ENCODE measurements around the gene RNF151. TPM values are rescaled to one million over a fixed set of nuclear protein-coding genes. Genes with fewer than 3 reads are reported as not detected.

The RNF151 gene
- total and polyA plus RNA-seq, 10 of the 15 experiments (the other 5 are each of a cell fraction or from before 2014, with no cell fraction given): 0.17 to 0.56 TPM; not detected in 8

GRCh38 chr16:2016407-2016922, 49.8 kb downstream of the RNF151 start:
- ChIA-PET SMC1A (ENCODE audit: uncharacterized antibody, unreplicated experiment) (interaction anchor here (0.5 to 0.8 kb wide), 3 partner anchors 13 to 135 kb away, joined by 3 read pairs; no protein-coding TSS in a partner anchor), RAD21 (ENCODE audit: unreplicated experiment) (interaction anchor here (2.4 kb wide), 1 partner anchor 124 kb away, joined by 9 read pairs; no protein-coding TSS in a partner anchor), POLR2A (interaction anchor here (0.9 kb wide), 1 partner anchor 124 kb away, joined by 3 read pairs; no protein-coding TSS in a partner anchor), CTCF (interaction anchor here (1.2 to 1.8 kb wide), 4 partner anchors 8 to 235 kb away, joined by 3 to 21 read pairs (median 4); partner anchors contain the start of gene ECI1)
- no TSS peak for BruUV-seq (replicated peaks)
- Histone ChIP-seq H3K4me1 (ENCODE audit: control insufficient read depth, insufficient read depth, low read length) (no peaks in the 10 kb centered on the region), H3K79me2 (ENCODE audit: control insufficient read depth, insufficient read depth, low read length) (no peaks in the 10 kb centered on the region), H3K27ac (ENCODE audit: control insufficient read depth, insufficient read depth) (no peak overlapping the region), H3K9ac (ENCODE audit: control insufficient read depth, insufficient read depth, low read length) (no peak overlapping the region), H3K36me3 (ENCODE audit: control insufficient read depth in 2 of 2, insufficient read depth in 2 of 2, low read length in 1 of 2) (no peaks in the 10 kb centered on the region), H2AFZ (ENCODE audit: control insufficient read depth, low read depth, low read length) (no peak overlapping the region), H4K20me1 (ENCODE audit: control insufficient read depth, insufficient read depth) (no peaks in the 10 kb centered on the region), H3K27me3 (replicated peaks in 1 of 2; ENCODE audit: control insufficient read depth in 2 of 2, insufficient read depth in 2 of 2, low read length in 1 of 2) (peaks cover 3 to 8% of the 10 kb centered on the region in 2 experiments; a peak in 3 of 4 replicates), H3K4me2 (ENCODE audit: control insufficient read depth, insufficient read depth) (no peak overlapping the region), H3K9me3 (replicated peaks; ENCODE audit: control insufficient read depth, insufficient read depth, low read length) (no peaks in the 10 kb centered on the region), H3K4me3 (no peak overlapping the region)
- DNase-seq (ENCODE audit: low read depth, low spot score) (no peak), ATAC-seq (peak; percentile 56), FAIRE-seq (no peak)
- in situ Hi-C loops (cut with MboI): loop anchor here (10.0 kb wide), 1 partner anchor 478 kb away; no protein-coding TSS in a partner anchor
- intact Hi-C loops (cut with micrococcal nuclease; ENCODE audit: unreplicated experiment): no loop called here
- no peak for TF ChIP-seq HDGF (IDR thresholded peaks at IDR 0.05)
- TF ChIP-seq, protein P1, sequence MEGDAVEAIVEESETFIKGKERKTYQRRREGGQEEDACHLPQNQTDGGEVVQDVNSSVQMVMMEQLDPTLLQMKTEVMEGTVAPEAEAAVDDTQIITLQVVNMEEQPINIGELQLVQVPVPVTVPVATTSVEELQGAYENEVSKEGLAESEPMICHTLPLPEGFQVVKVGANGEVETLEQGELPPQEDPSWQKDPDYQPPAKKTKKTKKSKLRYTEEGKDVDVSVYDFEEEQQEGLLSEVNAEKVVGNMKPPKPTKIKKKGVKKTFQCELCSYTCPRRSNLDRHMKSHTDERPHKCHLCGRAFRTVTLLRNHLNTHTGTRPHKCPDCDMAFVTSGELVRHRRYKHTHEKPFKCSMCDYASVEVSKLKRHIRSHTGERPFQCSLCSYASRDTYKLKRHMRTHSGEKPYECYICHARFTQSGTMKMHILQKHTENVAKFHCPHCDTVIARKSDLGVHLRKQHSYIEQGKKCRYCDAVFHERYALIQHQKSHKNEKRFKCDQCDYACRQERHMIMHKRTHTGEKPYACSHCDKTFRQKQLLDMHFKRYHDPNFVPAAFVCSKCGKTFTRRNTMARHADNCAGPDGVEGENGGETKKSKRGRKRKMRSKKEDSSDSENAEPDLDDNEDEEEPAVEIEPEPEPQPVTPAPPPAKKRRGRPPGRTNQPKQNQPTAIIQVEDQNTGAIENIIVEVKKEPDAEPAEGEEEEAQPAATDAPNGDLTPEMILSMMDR (IDR thresholded peaks at IDR 0.05 in 2 of 3, conservative IDR thresholded peaks at IDR 0.05 in 1 of 3; ENCODE audit: control insufficient read depth in 2 of 3, extremely low read depth in 1 of 3, insufficient read depth in 1 of 3, low read depth in 3 of 3, low read length in 3 of 3): peak; percentile 17 to 54 (median 52)
- 14% methylated on average over 13 of the region's 13 CpGs for WGBS (ENCODE audit: insufficient coverage, insufficient replicate concordance, low lambda C conversion rate, missing lambda C conversion rate)

Small RNA genes within 50 kb of the gene (small RNA-seq; reads per million reads assigned to genes)
- 2.6 reads per million, percentile 71 among the genes with 10 or more reads in this experiment for gene AC005363.2
- not detected for gene RN7SL219P
- not detected for gene SNORA10
- gene SNORA64: not detected

Other genes with a start within 250 kb of the RNF151 start
Only the 7 nearest of the 30 such genes appear.
- gene RPL3L, start 12.2 kb upstream of the RNF151 start, total RNA-seq (2014; rRNA removed): not detected in 2 replicates
- not detected in 2 replicates for gene RPL3L, start 12.2 kb upstream of the RNF151 start, total RNA-seq (2014; rRNA removed; fragmentation: Illumina TruSeq; extraction: Trizol)
- gene RPL3L, start 12.2 kb upstream of the RNF151 start, total RNA-seq (2021): not detected in 2 replicates
- not detected in 2 replicates for gene RPL3L, start 12.2 kb upstream of the RNF151 start, polyA plus RNA-seq (2011; rRNA removed)
- gene RPL3L, start 12.2 kb upstream of the RNF151 start, polyA plus RNA-seq (2014; fragmentation: Illumina TruSeq; extraction: Trizol): not detected in 2 replicates
- gene RPL3L, start 12.2 kb upstream of the RNF151 start, polyA plus RNA-seq (2014; fragmentation: Nextera tagmentation; extraction: Ambion mirVana): under 1 TPM in 1 of 2 experiments, not detected in 1; 0.07 TPM
- not detected in 2 replicates for gene RPL3L, start 12.2 kb upstream of the RNF151 start, polyA plus RNA-seq (2014; rRNA removed)
- under 1 TPM; 0.10 to 0.12 TPM for gene RPL3L, start 12.2 kb upstream of the RNF151 start, polyA plus RNA-seq (2016; fragmentation: Nextera tagmentation; extraction: Ambion mirVana)
- 233 and 275 TPM in 2 replicates for gene NDUFB10, start 7.3 kb upstream of the RNF151 start, total RNA-seq (2014; rRNA removed)
- gene NDUFB10, start 7.3 kb upstream of the RNF151 start, total RNA-seq (2014; rRNA removed; fragmentation: Illumina TruSeq; extraction: Trizol): 104 and 109 TPM in 2 replicates
- 149 and 150 TPM in 2 replicates for gene NDUFB10, start 7.3 kb upstream of the RNF151 start, total RNA-seq (2021)
- 29.3 and 52.2 TPM in 2 replicates for gene NDUFB10, start 7.3 kb upstream of the RNF151 start, polyA plus RNA-seq (2011; rRNA removed)
- gene NDUFB10, start 7.3 kb upstream of the RNF151 start, polyA plus RNA-seq (2014; fragmentation: Illumina TruSeq; extraction: Trizol): 61.0 and 87.2 TPM in 2 replicates
- 100 to 1,000 TPM in 1 of 2 experiments, 10 to 100 TPM in 1; 67.5 to 102 TPM for gene NDUFB10, start 7.3 kb upstream of the RNF151 start, polyA plus RNA-seq (2014; fragmentation: Nextera tagmentation; extraction: Ambion mirVana)
- 279 and 285 TPM in 2 replicates for gene NDUFB10, start 7.3 kb upstream of the RNF151 start, polyA plus RNA-seq (2014; rRNA removed)
- 100 to 1,000 TPM; 306 to 319 TPM for gene NDUFB10, start 7.3 kb upstream of the RNF151 start, polyA plus RNA-seq (2016; fragmentation: Nextera tagmentation; extraction: Ambion mirVana)
- 5,589 and 7,037 TPM in 2 replicates for gene RPS2, start 2.0 kb upstream of the RNF151 start, total RNA-seq (2014; rRNA removed)
- 4,681 and 5,122 TPM in 2 replicates for gene RPS2, start 2.0 kb upstream of the RNF151 start, total RNA-seq (2014; rRNA removed; fragmentation: Illumina TruSeq; extraction: Trizol)
- gene RPS2, start 2.0 kb upstream of the RNF151 start, total RNA-seq (2021): 6,096 and 6,247 TPM in 2 replicates
- gene RPS2, start 2.0 kb upstream of the RNF151 start, polyA plus RNA-seq (2011; rRNA removed): 2,202 and 4,066 TPM in 2 replicates
- 864 and 3,557 TPM in 2 replicates for gene RPS2, start 2.0 kb upstream of the RNF151 start, polyA plus RNA-seq (2014; fragmentation: Illumina TruSeq; extraction: Trizol)
- gene RPS2, start 2.0 kb upstream of the RNF151 start, polyA plus RNA-seq (2014; fragmentation: Nextera tagmentation; extraction: Ambion mirVana): 1,000 to 10,000 TPM; 1,295 to 3,629 TPM
- 7,121 and 7,267 TPM in 2 replicates for gene RPS2, start 2.0 kb upstream of the RNF151 start, polyA plus RNA-seq (2014; rRNA removed)
- 1,000 to 10,000 TPM; 3,107 to 3,800 TPM for gene RPS2, start 2.0 kb upstream of the RNF151 start, polyA plus RNA-seq (2016; fragmentation: Nextera tagmentation; extraction: Ambion mirVana)
- 53.0 and 71.4 TPM in 2 replicates for gene TBL3, start 5.2 kb downstream of the RNF151 start, total RNA-seq (2014; rRNA removed)
- 8.2 and 9.6 TPM in 2 replicates for gene TBL3, start 5.2 kb downstream of the RNF151 start, total RNA-seq (2014; rRNA removed; fragmentation: Illumina TruSeq; extraction: Trizol)
- gene TBL3, start 5.2 kb downstream of the RNF151 start, total RNA-seq (2021): 64.8 and 66.8 TPM in 2 replicates
- gene TBL3, start 5.2 kb downstream of the RNF151 start, polyA plus RNA-seq (2011; rRNA removed): 4.6 and 20.9 TPM in 2 replicates
- 5.6 and 21.7 TPM in 2 replicates for gene TBL3, start 5.2 kb downstream of the RNF151 start, polyA plus RNA-seq (2014; fragmentation: Illumina TruSeq; extraction: Trizol)
- 1 to 10 TPM; 1.2 to 8.1 TPM for gene TBL3, start 5.2 kb downstream of the RNF151 start, polyA plus RNA-seq (2014; fragmentation: Nextera tagmentation; extraction: Ambion mirVana)
- 46.8 and 65.1 TPM in 2 replicates for gene TBL3, start 5.2 kb downstream of the RNF151 start, polyA plus RNA-seq (2014; rRNA removed)
- 100 to 1,000 TPM in 1 of 2 experiments, 10 to 100 TPM in 1; 89.6 to 101 TPM for gene TBL3, start 5.2 kb downstream of the RNF151 start, polyA plus RNA-seq (2016; fragmentation: Nextera tagmentation; extraction: Ambion mirVana)
- gene NOXO1, start 14.6 kb downstream of the RNF151 start, total RNA-seq (2014; rRNA removed): 0.33 and 0.34 TPM in 2 replicates
- gene NOXO1, start 14.6 kb downstream of the RNF151 start, total RNA-seq (2014; rRNA removed; fragmentation: Illumina TruSeq; extraction: Trizol): not detected in 2 replicates
- 0.26 and 0.40 TPM in 2 replicates for gene NOXO1, start 14.6 kb downstream of the RNF151 start, total RNA-seq (2021)
- 0.14 and 0.26 TPM in 2 replicates for gene NOXO1, start 14.6 kb downstream of the RNF151 start, polyA plus RNA-seq (2011; rRNA removed)
- 0.09 TPM in 1 of 2 replicates, not detected in the other for gene NOXO1, start 14.6 kb downstream of the RNF151 start, polyA plus RNA-seq (2014; fragmentation: Illumina TruSeq; extraction: Trizol)
- gene NOXO1, start 14.6 kb downstream of the RNF151 start, polyA plus RNA-seq (2014; fragmentation: Nextera tagmentation; extraction: Ambion mirVana): not detected
- 0.46 and 0.76 TPM in 2 replicates for gene NOXO1, start 14.6 kb downstream of the RNF151 start, polyA plus RNA-seq (2014; rRNA removed)
- under 1 TPM in 1 of 2 experiments, not detected in 1; 0.14 TPM for gene NOXO1, start 14.6 kb downstream of the RNF151 start, polyA plus RNA-seq (2016; fragmentation: Nextera tagmentation; extraction: Ambion mirVana)
- gene GFER, start 17.3 kb downstream of the RNF151 start, total RNA-seq (2014; rRNA removed): 36.6 and 38.2 TPM in 2 replicates
- gene GFER, start 17.3 kb downstream of the RNF151 start, total RNA-seq (2014; rRNA removed; fragmentation: Illumina TruSeq; extraction: Trizol): 19.8 and 20.7 TPM in 2 replicates
- gene GFER, start 17.3 kb downstream of the RNF151 start, total RNA-seq (2021): 46.2 and 46.7 TPM in 2 replicates
- gene GFER, start 17.3 kb downstream of the RNF151 start, polyA plus RNA-seq (2011; rRNA removed): 13.7 and 24.3 TPM in 2 replicates
- gene GFER, start 17.3 kb downstream of the RNF151 start, polyA plus RNA-seq (2014; fragmentation: Illumina TruSeq; extraction: Trizol): 4.8 and 19.7 TPM in 2 replicates
- gene GFER, start 17.3 kb downstream of the RNF151 start, polyA plus RNA-seq (2014; fragmentation: Nextera tagmentation; extraction: Ambion mirVana): 1 to 10 TPM; 2.4 to 9.2 TPM
- 46.4 and 62.0 TPM in 2 replicates for gene GFER, start 17.3 kb downstream of the RNF151 start, polyA plus RNA-seq (2014; rRNA removed)
- gene GFER, start 17.3 kb downstream of the RNF151 start, polyA plus RNA-seq (2016; fragmentation: Nextera tagmentation; extraction: Ambion mirVana): 10 to 100 TPM; 55.8 to 57.7 TPM
- 14.8 and 18.1 TPM in 2 replicates for gene SYNGR3, start 23.1 kb downstream of the RNF151 start, total RNA-seq (2014; rRNA removed)
- 5.9 and 6.0 TPM in 2 replicates for gene SYNGR3, start 23.1 kb downstream of the RNF151 start, total RNA-seq (2014; rRNA removed; fragmentation: Illumina TruSeq; extraction: Trizol)
- gene SYNGR3, start 23.1 kb downstream of the RNF151 start, total RNA-seq (2021): 14.1 and 16.4 TPM in 2 replicates
- 7.4 and 10.5 TPM in 2 replicates for gene SYNGR3, start 23.1 kb downstream of the RNF151 start, polyA plus RNA-seq (2011; rRNA removed)
- gene SYNGR3, start 23.1 kb downstream of the RNF151 start, polyA plus RNA-seq (2014; fragmentation: Illumina TruSeq; extraction: Trizol): 3.4 and 7.2 TPM in 2 replicates
- gene SYNGR3, start 23.1 kb downstream of the RNF151 start, polyA plus RNA-seq (2014; fragmentation: Nextera tagmentation; extraction: Ambion mirVana): 1 to 10 TPM; 1.2 to 2.0 TPM
- gene SYNGR3, start 23.1 kb downstream of the RNF151 start, polyA plus RNA-seq (2014; rRNA removed): 13.8 and 13.9 TPM in 2 replicates
- gene SYNGR3, start 23.1 kb downstream of the RNF151 start, polyA plus RNA-seq (2016; fragmentation: Nextera tagmentation; extraction: Ambion mirVana): 1 to 10 TPM; 3.5 to 5.6 TPM

Measured in GM12878 (cell line).